IMR-90 (cell line): ENCODE data around the gene TTF1. TPM values are rescaled to one million over a fixed set of nuclear protein-coding genes. Genes with fewer than 3 reads are reported as not detected.

Experiments used
- ATAC-seq: fragments of 200-7000 bp; cut with Tn5 transposase; 2 replicates; pipeline ENCODE4 v1.9.1; 2020; ENCODE audit warnings: low read depth, mild to moderate bottlenecking, moderate library complexity
- BruUV-seq: library from RNA; stranded (reverse); fragments of 400-500 nt; replicated peaks from 2 replicates; lab custom pipeline; 2021; lab: Mats Ljungman, UMichigan
- CTCF ChIA-PET: fragments of 300-600 bp; formaldehyde crosslinking; extraction: SDS; loops from one replicate; lab custom pipeline; 2021; ENCODE audit warnings: antibody characterized with exemption; lab: Yijun Ruan, JAX
- POLR2A ChIA-PET: fragments of 300-600 bp; sonication (Branson Sonifier 250); formaldehyde crosslinking; loops from one replicate; lab custom pipeline; 2022; ENCODE audit warnings: antibody characterized with exemption; ENCODE audit not compliant: unreplicated experiment; lab: Charles Lee
- DNase-seq: peaks from one replicate; pipeline ENCODE4 v3.0.0; 2013
- H2AFZ ChIP-seq: replicated peaks from 2 replicates; pipeline ENCODE3; 2013; ENCODE audit warnings: low read length, mild to moderate bottlenecking; ENCODE audit not compliant: poor library complexity
- H2AK5ac ChIP-seq: 2 replicates; pipeline ENCODE4 v1.6.1; 2013; ENCODE audit warnings: low read depth, low read length, inconsistent platforms
- H2AK9ac ChIP-seq: replicated peaks from 2 replicates; pipeline ENCODE3; 2013; ENCODE audit warnings: mild to moderate bottlenecking, low read depth, low read length, moderate library complexity; ENCODE audit not compliant: poor library complexity
- H2BK120ac ChIP-seq: 2 replicates; pipeline ENCODE4 v1.6.1; 2013; ENCODE audit warnings: low read depth, low read length, inconsistent platforms
- H2BK15ac ChIP-seq: 3 replicates; pipeline ENCODE4 v1.6.1; 2013; ENCODE audit warnings: low read depth, low read length, inconsistent platforms
- H2BK20ac ChIP-seq: 2 replicates; pipeline ENCODE4 v1.6.1; 2013; ENCODE audit warnings: low read depth, mild to moderate bottlenecking, inconsistent platforms, low read length, moderate library complexity
- H2BK5ac ChIP-seq: 2 replicates; pipeline ENCODE4 v1.6.1; 2013; ENCODE audit warnings: mild to moderate bottlenecking, low read depth, low read length, inconsistent platforms; ENCODE audit not compliant: poor library complexity, severe bottlenecking
- H3K14ac ChIP-seq: replicated peaks from 2 replicates; pipeline ENCODE4 v1.6.1; 2013; ENCODE audit warnings: low read depth, low read length, inconsistent platforms
- H3K18ac ChIP-seq: 2 replicates; pipeline ENCODE4 v1.6.1; 2013; ENCODE audit warnings: low read depth, low read length, control low read depth
- H3K23ac ChIP-seq: 2 replicates; pipeline ENCODE4 v1.6.1; 2013; ENCODE audit warnings: low read depth, low read length, inconsistent platforms
- H3K27ac ChIP-seq: 2 replicates; pipeline ENCODE4 v1.5.1; 2013; ENCODE audit warnings: mild to moderate bottlenecking, control low read depth, low read length; ENCODE audit not compliant: insufficient read depth
- H3K27me3 ChIP-seq: 2 replicates; pipeline ENCODE4 v1.6.1; 2013; ENCODE audit warnings: low read length; ENCODE audit not compliant: control insufficient read depth, insufficient read depth
- H3K36me3 ChIP-seq: 2 replicates; pipeline ENCODE4 v1.6.1; 2013; ENCODE audit warnings: low read length, mixed read lengths; ENCODE audit not compliant: control insufficient read depth, insufficient read depth
- H3K4ac ChIP-seq: 2 replicates; pipeline ENCODE4 v1.6.1; 2013; ENCODE audit warnings: low read depth, low read length, inconsistent platforms
- H3K4me1 ChIP-seq: 2 replicates; pipeline ENCODE4 v1.6.1; 2013; ENCODE audit warnings: low read length, mixed read lengths; ENCODE audit not compliant: control insufficient read depth, insufficient read depth
- H3K4me2 ChIP-seq: 2 replicates; pipeline ENCODE4 v1.6.1; 2013; ENCODE audit warnings: low read depth, mild to moderate bottlenecking, control low read depth, low read length, moderate library complexity
- H3K4me3 ChIP-seq: 2 replicates; pipeline ENCODE4 v1.5.1; 2013; ENCODE audit warnings: low read depth, mild to moderate bottlenecking, control low read depth, low read length, moderate library complexity; ENCODE audit not compliant: insufficient read depth
- H3K56ac ChIP-seq: 2 replicates; pipeline ENCODE4 v1.6.1; 2013; ENCODE audit warnings: low read length, inconsistent platforms; ENCODE audit not compliant: insufficient read depth; ENCODE audit errors: extremely low read depth
- H3K79me1 ChIP-seq, 2 experiments: 2 replicates each; pipeline ENCODE4 v1.6.1; 2013; ENCODE audit warnings: low read length in 2 of 2, inconsistent platforms in 1 of 2, low read depth in 1 of 2
- H3K9ac ChIP-seq: 2 replicates; pipeline ENCODE4 v1.6.1; 2013; ENCODE audit warnings: low read depth, low read length, control low read depth
- H3K9me1 ChIP-seq: 2 replicates; pipeline ENCODE4 v1.6.1; 2013; ENCODE audit warnings: low read length, inconsistent platforms; ENCODE audit not compliant: insufficient read depth
- H3K9me3 ChIP-seq: 2 replicates; pipeline ENCODE4 v1.6.1; 2013; ENCODE audit warnings: low read length; ENCODE audit not compliant: control insufficient read depth, insufficient read depth
- H4K20me1 ChIP-seq: 2 replicates; pipeline ENCODE4 v1.6.1; 2013; ENCODE audit warnings: low read length, inconsistent platforms; ENCODE audit not compliant: insufficient read depth
- H4K5ac ChIP-seq: 2 replicates; pipeline ENCODE4 v1.6.1; 2013; ENCODE audit warnings: mild to moderate bottlenecking, low read depth, low read length, control low read depth
- H4K8ac ChIP-seq, 2 experiments: 2 replicates each; pipeline ENCODE4 v1.6.1; 2013; ENCODE audit warnings: low read depth in 2 of 2, low read length in 2 of 2, control low read depth in 1 of 2, inconsistent platforms in 1 of 2
- H4K91ac ChIP-seq: 2 replicates; pipeline ENCODE4 v1.6.1; 2013; ENCODE audit warnings: low read depth, low read length, inconsistent platforms; ENCODE audit not compliant: insufficient read depth
- BHLHE40 ChIP-seq: fragments of 150-350 bp; IDR thresholded peaks from 2 replicates; pipeline ENCODE4 v1.6.1; 2016; ENCODE audit warnings: mild to moderate bottlenecking, low read depth, low read length
- CEBPB ChIP-seq: IDR thresholded peaks from 2 replicates; pipeline ENCODE4 v1.6.1; 2012; ENCODE audit warnings: low read depth, low read length, improper control_type of control experiment
- CHD1 ChIP-seq: IDR thresholded peaks from 2 replicates; pipeline ENCODE4 v1.6.1; 2012; ENCODE audit warnings: low read depth, low read length, improper control_type of control experiment
- FOS ChIP-seq: fragments of 150-350 bp; IDR thresholded peaks from 2 replicates; pipeline ENCODE4 v1.6.1; 2016; ENCODE audit warnings: low read depth, low read length
- MAFK ChIP-seq: IDR thresholded peaks from 2 replicates; pipeline ENCODE4 v1.6.1; 2012; ENCODE audit warnings: low read depth, low read length, improper control_type of control experiment
- MAZ ChIP-seq: IDR thresholded peaks from 2 replicates; pipeline ENCODE4 v1.6.1; 2012; ENCODE audit warnings: low read depth, mild to moderate bottlenecking, low read length, improper control_type of control experiment, moderate library complexity, borderline replicate concordance
- MXI1 ChIP-seq: IDR thresholded peaks from 2 replicates; pipeline ENCODE4 v1.6.1; 2012; ENCODE audit warnings: low read depth, mild to moderate bottlenecking, low read length, moderate library complexity, borderline replicate concordance
- NFE2L2 ChIP-seq: fragments of 150-350 bp; IDR thresholded peaks from 2 replicates; pipeline ENCODE4 v1.6.1; 2016; ENCODE audit warnings: low read depth, mild to moderate bottlenecking, low read length
- POLR2A ChIP-seq: IDR thresholded peaks from 2 replicates; pipeline ENCODE4 v1.6.1; 2012; ENCODE audit warnings: mild to moderate bottlenecking, low read depth, low read length
- RAD21 ChIP-seq: IDR thresholded peaks from 2 replicates; pipeline ENCODE4 v1.6.1; 2012; ENCODE audit warnings: low read length, improper control_type of control experiment
- RCOR1 ChIP-seq: IDR thresholded peaks from 2 replicates; pipeline ENCODE4 v1.6.1; 2012; ENCODE audit warnings: mild to moderate bottlenecking, low read length, improper control_type of control experiment; ENCODE audit not compliant: insufficient replicate concordance
- RFX5 ChIP-seq: IDR thresholded peaks from 2 replicates; pipeline ENCODE4 v1.8.0; 2012; ENCODE audit warnings: low read depth, mild to moderate bottlenecking, low read length, moderate library complexity
- SMC3 ChIP-seq: fragments of 150-350 bp; IDR thresholded peaks from 2 replicates; pipeline ENCODE4 v1.6.1; 2016; ENCODE audit warnings: low read depth, mild to moderate bottlenecking, antibody characterized with exemption, low read length, moderate library complexity
- WGBS, 2 experiments: methylation state at CpG; one replicate each; pipeline versions ENCODE4 v1.1.5 to v1.1.7; 2013; ENCODE audit warnings: missing lambda C conversion rate in 2 of 2; ENCODE audit not compliant: insufficient read length in 1 of 2; ENCODE audit errors: extremely low coverage in 2 of 2; 5-methylcytosine and 5-hydroxymethylcytosine counted together
- dilution Hi-C: fragments of 300-500 bp; cut with HindIII; formaldehyde crosslinking; loops from one replicate; pipeline ENCODE4 v1.14.3; 2018; ENCODE audit warnings: low sequenced_read_pairs; ENCODE audit not compliant: unreplicated experiment
- in situ Hi-C: fragments of 300-500 bp; cut with MboI; formaldehyde crosslinking; loops from 3 replicates; pipeline ENCODE4 v1.14.3; 2019; ENCODE audit warnings: low sequenced_read_pairs, inconsistent platforms, mixed read lengths
- intact Hi-C: fragments of 100-400 bp; cut with micrococcal nuclease; formaldehyde crosslinking; loops from 2 replicates; pipeline ENCODE4 v1.10.0; 2022
- polyA plus RNA-seq, 3 experiments: library from polyadenylated mRNA; depleted of rRNA; stranded (reverse); fragments of >200 nt; gene quantifications; 2 replicates each; pipeline ENCODE4 v1.2.3, GENCODE V29; 2012; ENCODE audit warnings: low replicate concordance in 1 of 3
- total RNA-seq: library from RNA; depleted of rRNA; stranded (reverse); fragments of >200 nt; gene quantifications from 2 replicates; pipeline ENCODE4 v1.2.3, GENCODE V29; 2012
- TF ChIP-seq, protein P1 (sequence below): conservative IDR thresholded peaks from 2 replicates; pipeline ENCODE4 v1.5.1; 2012; ENCODE audit warnings: mild to moderate bottlenecking, low read depth, low read length, improper control_type of control experiment
- TF ChIP-seq, protein P2 (sequence below): fragments of 150-350 bp; IDR thresholded peaks from 2 replicates; pipeline ENCODE4 v1.6.1; 2016; ENCODE audit warnings: low read depth, mild to moderate bottlenecking, low read length, moderate library complexity, borderline replicate concordance
- TF ChIP-seq, protein P3 (sequence below): fragments of 150-350 bp; IDR thresholded peaks from 2 replicates; pipeline ENCODE4 v1.6.1; 2017; ENCODE audit warnings: mild to moderate bottlenecking, antibody characterized with exemption, low read length, low read depth

The TTF1 gene
- total and polyA plus RNA-seq, 2 of the 4 experiments (the other 2 are of a cell fraction): 6.5 to 12.0 TPM

DNA sequence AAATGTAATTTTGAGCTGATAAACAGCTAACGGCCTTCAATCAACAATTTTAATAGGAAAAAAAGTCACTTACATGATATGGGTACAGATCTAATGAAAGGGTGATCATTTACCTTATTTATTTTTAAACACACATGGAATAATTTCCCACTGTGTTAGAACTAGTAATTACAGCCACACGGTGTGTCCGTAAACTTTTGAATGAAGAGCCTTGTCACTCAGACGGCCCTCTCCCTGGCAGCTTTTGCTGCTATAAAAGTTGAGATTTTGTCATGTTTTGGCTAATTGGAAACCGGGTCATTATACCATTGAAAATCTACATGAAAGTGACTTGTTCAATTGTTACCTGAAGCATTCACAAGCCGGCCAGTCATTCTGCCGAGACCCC is 19.0 kb upstream of the TTF1 start:
- no CpG with 5 or more reads among the region's 7 CpGs for WGBS, 2 experiments
- in situ Hi-C loops: no loop called here

More for the DNA sequence above, 19.0 kb upstream of the TTF1 start:
- ChIA-PET CTCF (no interaction called here), POLR2A (interaction anchor here (0.6 kb wide), 1 partner anchor 25 kb away, joined by 5 read pairs; no protein-coding TSS in a partner anchor)
- no peak overlapping the region for H3K27ac ChIP-seq
- H4K8ac ChIP-seq: no peak overlapping the region
- no peak for ATAC-seq
- no peaks in the 10 kb centered on the region for H4K20me1 ChIP-seq
- H2BK120ac ChIP-seq: no peak overlapping the region
- H3K27me3 ChIP-seq: peaks cover 53% of the 10 kb centered on the region
- H2AFZ ChIP-seq: no peak overlapping the region
- no peak overlapping the region for H2BK15ac ChIP-seq
- H4K91ac ChIP-seq: no peak overlapping the region
- H3K4me1 ChIP-seq: no peaks in the 10 kb centered on the region
- H3K14ac ChIP-seq: no peak overlapping the region
- H3K9me3 ChIP-seq: 0 out of 2 replicates have a peak, but pooled peaks cover 1% of the 10 kb centered on the region
- no peaks in the 10 kb centered on the region for H3K9me1 ChIP-seq
- intact Hi-C loops (no loop called here), dilution Hi-C loops (no loop called here)
- H3K4me3 ChIP-seq: no peak overlapping the region
- no peak for DNase-seq
- no peak overlapping the region for H3K23ac ChIP-seq
- no peaks in the 10 kb centered on the region for H3K79me1 ChIP-seq
- no peak overlapping the region for H2BK20ac ChIP-seq
- H3K4ac ChIP-seq: no peak overlapping the region
- BruUV-seq: no TSS peak
- no peak overlapping the region for H3K4me2 ChIP-seq
- H4K5ac ChIP-seq: no peak overlapping the region
- no peak overlapping the region for H2BK5ac ChIP-seq
- H2AK5ac ChIP-seq: no peak overlapping the region
- H3K36me3 ChIP-seq: no peaks in the 10 kb centered on the region
- H2AK9ac ChIP-seq: no peak overlapping the region
- no peak overlapping the region for H3K18ac ChIP-seq
- TF ChIP-seq RAD21 (no peak), MAZ (no peak), CHD1 (no peak), POLR2A (no peak), RFX5 (no peak), FOS (no peak), BHLHE40 (no peak), RCOR1 (no peak), MXI1 (no peak), MAFK (no peak), SMC3 (no peak), NFE2L2 (no peak), CEBPB (no peak)
- TF ChIP-seq, protein P1, sequence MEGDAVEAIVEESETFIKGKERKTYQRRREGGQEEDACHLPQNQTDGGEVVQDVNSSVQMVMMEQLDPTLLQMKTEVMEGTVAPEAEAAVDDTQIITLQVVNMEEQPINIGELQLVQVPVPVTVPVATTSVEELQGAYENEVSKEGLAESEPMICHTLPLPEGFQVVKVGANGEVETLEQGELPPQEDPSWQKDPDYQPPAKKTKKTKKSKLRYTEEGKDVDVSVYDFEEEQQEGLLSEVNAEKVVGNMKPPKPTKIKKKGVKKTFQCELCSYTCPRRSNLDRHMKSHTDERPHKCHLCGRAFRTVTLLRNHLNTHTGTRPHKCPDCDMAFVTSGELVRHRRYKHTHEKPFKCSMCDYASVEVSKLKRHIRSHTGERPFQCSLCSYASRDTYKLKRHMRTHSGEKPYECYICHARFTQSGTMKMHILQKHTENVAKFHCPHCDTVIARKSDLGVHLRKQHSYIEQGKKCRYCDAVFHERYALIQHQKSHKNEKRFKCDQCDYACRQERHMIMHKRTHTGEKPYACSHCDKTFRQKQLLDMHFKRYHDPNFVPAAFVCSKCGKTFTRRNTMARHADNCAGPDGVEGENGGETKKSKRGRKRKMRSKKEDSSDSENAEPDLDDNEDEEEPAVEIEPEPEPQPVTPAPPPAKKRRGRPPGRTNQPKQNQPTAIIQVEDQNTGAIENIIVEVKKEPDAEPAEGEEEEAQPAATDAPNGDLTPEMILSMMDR: no peak
- TF ChIP-seq, protein P2, sequence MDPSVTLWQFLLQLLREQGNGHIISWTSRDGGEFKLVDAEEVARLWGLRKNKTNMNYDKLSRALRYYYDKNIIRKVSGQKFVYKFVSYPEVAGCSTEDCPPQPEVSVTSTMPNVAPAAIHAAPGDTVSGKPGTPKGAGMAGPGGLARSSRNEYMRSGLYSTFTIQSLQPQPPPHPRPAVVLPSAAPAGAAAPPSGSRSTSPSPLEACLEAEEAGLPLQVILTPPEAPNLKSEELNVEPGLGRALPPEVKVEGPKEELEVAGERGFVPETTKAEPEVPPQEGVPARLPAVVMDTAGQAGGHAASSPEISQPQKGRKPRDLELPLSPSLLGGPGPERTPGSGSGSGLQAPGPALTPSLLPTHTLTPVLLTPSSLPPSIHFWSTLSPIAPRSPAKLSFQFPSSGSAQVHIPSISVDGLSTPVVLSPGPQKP: no peak
- TF ChIP-seq, protein P3, sequence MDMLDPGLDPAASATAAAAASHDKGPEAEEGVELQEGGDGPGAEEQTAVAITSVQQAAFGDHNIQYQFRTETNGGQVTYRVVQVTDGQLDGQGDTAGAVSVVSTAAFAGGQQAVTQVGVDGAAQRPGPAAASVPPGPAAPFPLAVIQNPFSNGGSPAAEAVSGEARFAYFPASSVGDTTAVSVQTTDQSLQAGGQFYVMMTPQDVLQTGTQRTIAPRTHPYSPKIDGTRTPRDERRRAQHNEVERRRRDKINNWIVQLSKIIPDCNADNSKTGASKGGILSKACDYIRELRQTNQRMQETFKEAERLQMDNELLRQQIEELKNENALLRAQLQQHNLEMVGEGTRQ: no peak
- no peak overlapping the region for H3K56ac ChIP-seq
- no peak overlapping the region for H3K9ac ChIP-seq
